Stomach (tissue), 4 donors: ENCODE data around the gene PAX1.

Experiments
- CTCF ChIP-seq, 7 experiments: fragments of 450-650 bp in 4 of 7; fragments of 200-600 bp in 3 of 7; sonication (generic) in 3 of 7; IDR thresholded peaks; one replicate each; pipeline ENCODE4 v1.5.1; 2016 to 2019; ENCODE audit warnings: antibody characterized with exemption in 7 of 7, control low read depth in 2 of 7, mild to moderate bottlenecking in 1 of 7
- EP300 ChIP-seq: sonication (generic); formaldehyde crosslinking; IDR thresholded peaks from one replicate; pipeline ENCODE4 v1.6.1; 2017; ENCODE audit warnings: antibody characterized with exemption
- POLR2AphosphoS5 ChIP-seq, 3 donors: sonication (generic); formaldehyde crosslinking; IDR thresholded peaks; one replicate each; pipeline ENCODE4 v1.6.1; 2016; ENCODE audit warnings: antibody characterized with exemption in 3 of 3

GRCh38 chr20:21719592-21720214 is 14.2 kb downstream of the PAX1 start:
- TF ChIP-seq POLR2AphosphoS5 (IDR thresholded peaks at IDR 0.05), result no peak
- peak in 4 of 7 experiments; percentile 47 to 85 (median 68) for TF ChIP-seq CTCF (IDR thresholded peaks at IDR 0.05)
- TF ChIP-seq EP300, result no peak
